BJ (cell line): ENCODE measurements around the gene FAM168B. TPM values are rescaled to one million over a fixed set of nuclear protein-coding genes. Genes with fewer than 3 reads are reported as not detected.

ENCODE experiments used
- CTCF ChIA-PET: fragments of 350-600 bp; formaldehyde crosslinking; extraction: SDS; loops from one replicate; lab custom pipeline; 2021; ENCODE audit warnings: antibody characterized with exemption, inconsistent platforms; lab: Yijun Ruan, JAX
- POLR2A ChIA-PET: fragments of 300-600 bp; sonication (Branson Sonifier 250); formaldehyde crosslinking; extraction: SDS; loops from one replicate; lab custom pipeline; 2021; ENCODE audit warnings: antibody characterized with exemption; lab: Charles Lee
- DNase-seq: peaks from one replicate; pipeline ENCODE4 v3.0.0-alpha.2; 2011; ENCODE audit warnings: low read depth
- H3K27me3 ChIP-seq: 2 replicates; pipeline ENCODE4 v1.6.0; 2011; ENCODE audit warnings: low read length; ENCODE audit not compliant: control insufficient read depth, insufficient read depth
- H3K36me3 ChIP-seq: 2 replicates; pipeline ENCODE4 v1.5.1; 2011; ENCODE audit warnings: low read length; ENCODE audit not compliant: control insufficient read depth, insufficient read depth
- H3K4me3 ChIP-seq: 2 replicates; pipeline ENCODE4 v1.5.1; 2011; ENCODE audit warnings: low read depth, mild to moderate bottlenecking, control low read depth, low read length
- polyA plus RNA-seq: library from polyadenylated mRNA; depleted of rRNA; stranded (reverse); fragments of >200 nt; gene quantifications from 2 replicates; pipeline ENCODE4 v1.2.3, GENCODE V29; 2011
- TF ChIP-seq, protein P1 (sequence below): IDR thresholded peaks from 2 replicates; pipeline ENCODE4 v1.5.1; 2011; ENCODE audit warnings: low read depth, mild to moderate bottlenecking, control low read depth, inconsistent platforms, low read length, moderate library complexity; ENCODE audit not compliant: insufficient read depth

The FAM168B gene
- polyA plus RNA-seq, 1 experiment: 85.6 TPM

DNA sequence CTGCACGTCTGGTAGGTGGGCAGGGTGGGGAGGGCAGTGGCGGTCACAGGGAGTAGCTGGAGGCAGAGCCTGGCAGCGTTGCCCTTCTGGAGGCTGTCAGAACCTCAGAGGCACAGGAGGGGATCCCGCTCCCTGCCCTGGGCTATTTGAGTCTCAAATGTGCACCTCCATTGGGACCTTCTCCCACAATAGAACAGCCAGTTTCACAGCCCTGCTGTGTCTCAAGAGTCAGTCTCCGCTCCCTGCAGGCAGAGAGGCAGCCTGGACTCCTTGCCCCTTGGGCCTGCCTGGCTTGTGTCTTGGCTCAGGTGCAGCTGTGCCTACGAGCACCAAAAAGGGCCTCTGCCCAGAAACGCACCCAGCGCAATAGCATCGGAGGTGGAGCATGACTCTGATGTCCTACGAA, 57.4 kb downstream of the FAM168B start:
- Histone ChIP-seq H3K27me3 (no peaks in the 10 kb centered on the region), H3K4me3 (peak overlapping the region; percentile 53), H3K36me3 (peaks cover 1% of the 10 kb centered on the region; the same call in 1 of the 2 replicates)
- TF ChIP-seq, protein P1, sequence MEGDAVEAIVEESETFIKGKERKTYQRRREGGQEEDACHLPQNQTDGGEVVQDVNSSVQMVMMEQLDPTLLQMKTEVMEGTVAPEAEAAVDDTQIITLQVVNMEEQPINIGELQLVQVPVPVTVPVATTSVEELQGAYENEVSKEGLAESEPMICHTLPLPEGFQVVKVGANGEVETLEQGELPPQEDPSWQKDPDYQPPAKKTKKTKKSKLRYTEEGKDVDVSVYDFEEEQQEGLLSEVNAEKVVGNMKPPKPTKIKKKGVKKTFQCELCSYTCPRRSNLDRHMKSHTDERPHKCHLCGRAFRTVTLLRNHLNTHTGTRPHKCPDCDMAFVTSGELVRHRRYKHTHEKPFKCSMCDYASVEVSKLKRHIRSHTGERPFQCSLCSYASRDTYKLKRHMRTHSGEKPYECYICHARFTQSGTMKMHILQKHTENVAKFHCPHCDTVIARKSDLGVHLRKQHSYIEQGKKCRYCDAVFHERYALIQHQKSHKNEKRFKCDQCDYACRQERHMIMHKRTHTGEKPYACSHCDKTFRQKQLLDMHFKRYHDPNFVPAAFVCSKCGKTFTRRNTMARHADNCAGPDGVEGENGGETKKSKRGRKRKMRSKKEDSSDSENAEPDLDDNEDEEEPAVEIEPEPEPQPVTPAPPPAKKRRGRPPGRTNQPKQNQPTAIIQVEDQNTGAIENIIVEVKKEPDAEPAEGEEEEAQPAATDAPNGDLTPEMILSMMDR: no peak
- POLR2A ChIA-PET: no interaction called here
- DNase-seq: no peak
- CTCF ChIA-PET: no interaction called here

DNA sequence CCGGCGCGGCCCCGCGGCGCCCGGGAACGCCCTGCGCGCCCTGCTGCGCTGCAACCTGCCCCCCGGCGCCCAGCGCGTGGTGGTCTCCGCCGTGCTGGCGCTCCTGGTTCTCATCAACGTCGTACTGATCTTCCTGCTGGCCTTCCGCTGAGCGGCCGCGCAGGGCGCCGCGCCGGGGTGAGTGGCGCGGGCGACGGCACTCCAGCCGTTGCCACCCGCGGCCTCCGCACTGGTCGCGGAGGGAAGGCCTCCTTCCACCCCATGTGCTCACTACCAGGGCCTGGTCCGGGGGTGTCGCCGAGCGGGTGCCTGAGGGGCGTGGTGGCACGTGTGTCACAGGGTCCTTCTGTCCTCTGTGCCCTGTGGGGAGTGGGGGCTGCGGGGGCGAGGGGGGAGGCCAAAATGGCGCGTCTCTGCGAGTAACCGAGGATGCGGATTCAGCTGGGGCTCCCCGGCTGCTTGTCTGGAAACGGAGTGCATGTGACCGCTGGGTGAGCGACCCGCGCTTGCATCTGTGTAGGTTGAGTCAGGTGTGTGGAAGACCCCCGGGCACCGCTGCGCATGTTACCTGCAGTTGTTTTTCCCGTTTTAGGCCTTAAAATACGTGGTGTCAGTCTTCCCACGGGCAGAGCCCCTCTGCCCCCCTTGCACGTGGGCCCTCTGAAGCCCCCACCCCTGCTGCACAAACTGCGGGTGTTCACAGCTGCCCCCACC, 58.0 kb downstream of the FAM168B start:
- Histone ChIP-seq H3K4me3 (peak overlapping the region; percentile 53), H3K27me3 (no peaks in the 10 kb centered on the region), H3K36me3 (peaks cover under 1% of the 10 kb centered on the region; the same call in 1 of the 2 replicates)
- ChIA-PET POLR2A (no interaction called here), CTCF (no interaction called here)
- DNase-seq: no peak
- TF ChIP-seq, protein P1: no peak

DNA sequence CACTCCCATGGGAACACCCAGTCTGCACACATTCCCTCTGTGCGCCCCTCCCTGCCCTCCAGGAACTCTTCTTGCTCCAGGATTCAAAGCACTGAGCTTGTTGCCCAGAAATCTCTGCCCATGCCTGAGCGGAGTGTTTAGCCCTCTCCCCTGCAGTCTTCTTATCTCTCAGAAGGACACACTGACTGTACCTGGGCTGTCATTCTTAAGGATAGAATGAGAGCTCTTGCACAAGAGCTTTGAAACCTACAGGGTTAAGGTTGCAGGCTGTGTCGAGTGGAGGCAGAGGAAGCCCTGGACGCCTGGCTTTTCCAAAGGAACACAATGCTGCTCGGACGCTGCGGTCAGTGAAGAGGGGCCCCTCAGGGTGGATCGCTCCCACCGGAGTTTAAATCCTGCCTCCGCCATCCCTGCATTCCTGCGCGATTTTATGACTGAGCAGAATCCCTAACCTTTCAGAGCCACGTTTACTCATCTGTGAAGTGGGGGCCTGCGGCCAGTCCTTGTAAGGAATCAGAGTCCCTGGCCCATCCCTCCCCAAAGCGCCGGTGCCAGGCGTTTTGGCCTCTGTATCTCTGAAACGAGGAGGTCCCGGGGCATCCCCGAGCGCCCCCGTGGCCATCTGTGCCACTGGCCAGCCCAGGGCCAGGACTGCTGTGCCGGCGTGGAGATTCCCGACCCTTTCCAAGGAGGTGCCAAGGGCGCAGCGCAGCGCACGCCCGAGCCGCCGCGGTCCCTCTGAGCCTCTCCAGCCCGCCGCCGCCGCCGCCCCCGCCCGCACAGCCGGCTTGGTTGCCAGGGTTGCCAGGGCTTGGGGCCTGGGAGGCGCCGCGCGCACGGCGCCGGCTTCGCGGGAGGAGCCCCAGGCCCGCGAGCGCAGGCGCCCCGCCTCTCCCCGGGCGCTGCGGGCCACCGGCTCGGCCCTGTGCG, 58.9 kb downstream of the FAM168B start:
- POLR2A ChIA-PET: interaction anchor here (0.6 kb wide), 2 partner anchors 12 to 55 kb away, joined by 4 to 8 read pairs; no protein-coding TSS in a partner anchor
- TF ChIP-seq, protein P1: no peak
- Histone ChIP-seq H3K36me3 (no peaks in the 10 kb centered on the region), H3K27me3 (no peaks in the 10 kb centered on the region), H3K4me3 (peak overlapping the region; percentile 47)
- no peak for DNase-seq
- CTCF ChIA-PET: no interaction called here

DNA sequence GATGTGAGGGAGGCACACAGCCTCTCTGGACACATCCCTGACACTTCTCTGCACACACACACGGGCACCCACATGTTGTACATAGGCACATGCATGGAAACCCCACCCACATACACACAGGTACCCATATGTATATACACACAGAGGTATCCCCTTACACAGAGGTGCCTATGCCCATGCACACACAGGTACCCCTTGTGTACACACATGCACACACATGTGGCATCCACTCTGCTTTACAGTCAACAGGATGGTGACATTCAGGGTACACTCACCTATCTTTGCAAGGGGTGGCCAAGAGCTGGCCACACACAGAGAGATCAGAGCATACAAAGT, 59.5 kb downstream of the FAM168B start:
- no peaks in the 10 kb centered on the region for H3K36me3 ChIP-seq
- no peaks in the 10 kb centered on the region for H3K27me3 ChIP-seq
- TF ChIP-seq, protein P1: no peak
- no peak for DNase-seq
- ChIA-PET CTCF (no interaction called here), POLR2A (interaction anchor here (0.6 kb wide), 1 partner anchor 55 kb away, joined by 8 read pairs; no protein-coding TSS in a partner anchor)
- H3K4me3 ChIP-seq: no peak overlapping the region

DNA sequence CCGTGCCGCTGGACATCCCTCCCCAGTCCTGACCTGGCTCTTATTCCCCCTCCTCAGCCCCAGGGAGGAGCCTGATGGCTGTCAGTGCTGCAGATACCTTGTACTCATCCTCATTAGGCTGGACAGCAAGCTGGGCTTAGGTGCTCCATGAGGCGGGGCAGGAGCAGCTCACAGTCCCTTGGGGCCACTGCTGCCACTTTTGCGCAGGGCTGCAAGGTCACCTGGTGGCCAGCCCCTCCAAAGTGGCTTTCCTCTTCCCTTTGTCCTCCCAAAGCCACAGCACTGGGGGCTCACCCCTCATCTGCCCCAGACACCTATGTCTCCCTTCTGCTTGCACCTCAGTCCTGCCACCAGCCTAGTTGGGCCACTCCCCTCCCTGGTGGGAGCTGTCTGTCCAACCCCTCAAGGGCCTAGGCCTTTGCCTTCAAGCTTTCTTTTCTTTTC, 60.8 kb downstream of the FAM168B start:
- TF ChIP-seq, protein P1: no peak
- POLR2A ChIA-PET: no interaction called here

More for the DNA sequence above, 60.8 kb downstream of the FAM168B start:
- H3K27me3 ChIP-seq: no peaks in the 10 kb centered on the region
- H3K36me3 ChIP-seq: no peaks in the 10 kb centered on the region
- CTCF ChIA-PET: no interaction called here
- no peak for DNase-seq
- no peak overlapping the region for H3K4me3 ChIP-seq
